HCT116 (cell line): ENCODE measurements around the gene RBM19. TPM values are rescaled to one million over a fixed set of nuclear protein-coding genes. Genes with fewer than 3 reads are reported as not detected.

Source experiments
- ATAC-seq: fragments of 200-7000 bp; cut with Tn5 transposase; 2 replicates; pipeline ENCODE4 v1.9.1; 2020; ENCODE audit warnings: mild to moderate bottlenecking, moderate library complexity
- BruUV-seq: library from RNA; stranded (reverse); fragments of 400-500 nt; replicated peaks from 2 replicates; lab custom pipeline; 2021; lab: Mats Ljungman, UMichigan
- CTCF ChIA-PET: fragments of 300-600 bp; sonication (Branson Sonifier 250); formaldehyde crosslinking; loops from one replicate; lab custom pipeline; 2021; ENCODE audit warnings: antibody characterized with exemption; lab: Charles Lee
- POLR2A ChIA-PET: fragments of 300-600, 350-600 bp; sonication (Branson Sonifier 250); formaldehyde crosslinking; loops from one replicate; lab custom pipeline; 2021; ENCODE audit warnings: antibody characterized with exemption; lab: Charles Lee
- RAD21 ChIA-PET, 2 experiments: fragments of 300-600 bp; sonication (Branson Sonifier 250); formaldehyde crosslinking; loops; one replicate each; lab custom pipeline; 2023; ENCODE audit warnings: low total read pairs in 2 of 2; ENCODE audit not compliant: uncharacterized antibody in 2 of 2, unreplicated experiment in 2 of 2, low non-redundant PET in 1 of 2; lab: Charles Lee
- DNase-seq: peaks from one replicate; pipeline ENCODE4 v3.0.0-alpha.2; 2010; ENCODE audit warnings: low read depth, low spot score
- H2AFZ ChIP-seq: fragments of 200-600 bp; shearing (Covaris generic), sonication (generic); 2 replicates; pipeline ENCODE4 v1.6.1; 2017; ENCODE audit warnings: low read depth, mixed run types, mixed read lengths, antibody characterized with exemption, low read length; ENCODE audit not compliant: poor library complexity, severe bottlenecking
- H3K27ac ChIP-seq: 2 replicates; pipeline ENCODE4 v1.5.1; 2012; ENCODE audit warnings: low read depth, low read length
- H3K27me3 ChIP-seq: fragments of 200-600 bp; sonication (generic); 2 replicates; pipeline ENCODE4 v1.6.1; 2016; ENCODE audit warnings: mixed run types, low read length, mixed read lengths; ENCODE audit not compliant: insufficient read depth
- H3K36me3 ChIP-seq, 2 experiments: fragments of 200-500 bp in 1 of 2; fragments of 200-600 bp in 1 of 2; sonication (Bioruptor generic) in 1 of 2; sonication (generic) in 1 of 2; 2 replicates each; pipeline versions ENCODE4 v1.5.1 to v1.6.1; 2014 to 2016; ENCODE audit warnings: low read length in 2 of 2, inconsistent platforms in 1 of 2, mixed read lengths in 1 of 2, mixed run types in 1 of 2; ENCODE audit not compliant: insufficient read depth in 2 of 2, control insufficient read depth in 1 of 2
- H3K4me1 ChIP-seq, 2 experiments: fragments of 200-600 bp in 1 of 2; sonication (generic) in 1 of 2; 2 replicates each; pipeline versions ENCODE4 v1.5.1 to v1.6.1; 2012 to 2017; ENCODE audit warnings: low read length in 2 of 2, inconsistent platforms in 1 of 2, mild to moderate bottlenecking in 1 of 2, mixed read lengths in 1 of 2, mixed run types in 1 of 2, moderate library complexity in 1 of 2; ENCODE audit not compliant: insufficient read depth in 2 of 2, control insufficient read depth in 1 of 2
- H3K4me2 ChIP-seq: fragments of 200-600 bp; sonication (generic); 2 replicates; pipeline ENCODE4 v1.6.1; 2017; ENCODE audit warnings: mixed run types, low read length, mixed read lengths
- H3K4me3 ChIP-seq, 2 experiments: fragments of 200-600 bp in 1 of 2; sonication (generic) in 1 of 2; replicated peaks in 1 of 2; 2 replicates each; pipeline ENCODE4 v1.5.1; 2011 to 2016; ENCODE audit warnings: low read length in 2 of 2, control low read depth in 1 of 2, low read depth in 1 of 2, mild to moderate bottlenecking in 1 of 2, mixed read lengths in 1 of 2, mixed run types in 1 of 2
- H3K79me2 ChIP-seq: fragments of 200-600 bp; sonication (generic); 2 replicates; pipeline ENCODE4 v1.6.1; 2017; ENCODE audit warnings: mild to moderate bottlenecking, mixed run types, low read length, moderate library complexity, mixed read lengths; ENCODE audit not compliant: insufficient read depth
- H3K9ac ChIP-seq: fragments of 200-600 bp; sonication (generic); 2 replicates; pipeline ENCODE4 v1.6.1; 2016; ENCODE audit warnings: low read length, mixed read lengths
- H3K9me2 ChIP-seq: fragments of 200-600 bp; sonication (generic), shearing (Covaris generic); 2 replicates; pipeline ENCODE4 v1.6.1; 2017; ENCODE audit warnings: mixed run types, mild to moderate bottlenecking, moderate library complexity; ENCODE audit not compliant: insufficient read depth
- H3K9me3 ChIP-seq, 2 experiments: fragments of 200-500 bp in 1 of 2; fragments of 200-600 bp in 1 of 2; sonication (Bioruptor generic) in 1 of 2; sonication (generic) in 1 of 2; 2 replicates each; pipeline ENCODE4 v1.6.1; 2014 to 2017; ENCODE audit warnings: low read length in 2 of 2, mixed read lengths in 2 of 2, inconsistent platforms in 1 of 2, low read depth in 1 of 2, mild to moderate bottlenecking in 1 of 2, mixed run types in 1 of 2, moderate library complexity in 1 of 2; ENCODE audit not compliant: control insufficient read depth in 1 of 2, insufficient read depth in 1 of 2
- H4K20me1 ChIP-seq: fragments of 200-600 bp; sonication (generic), shearing (Covaris generic); 2 replicates; pipeline ENCODE4 v1.6.1; 2017; ENCODE audit warnings: mixed run types, mild to moderate bottlenecking, moderate library complexity; ENCODE audit not compliant: insufficient read depth
- CBX3 ChIP-seq: IDR thresholded peaks from 2 replicates; pipeline ENCODE4 v1.6.1; 2012; ENCODE audit warnings: low read depth
- CEBPB ChIP-seq: IDR thresholded peaks from 2 replicates; pipeline ENCODE4 v1.6.1; 2012; ENCODE audit warnings: low read depth
- EGR1 ChIP-seq: IDR thresholded peaks from 2 replicates; pipeline ENCODE4 v1.6.1; 2012; ENCODE audit warnings: low read depth
- EZH2 ChIP-seq: fragments of 200-600 bp; sonication (generic); IDR thresholded peaks from 2 replicates; pipeline ENCODE4 v1.6.1; 2017; ENCODE audit warnings: antibody characterized with exemption, mixed run types
- EZH2phosphoT487 ChIP-seq: fragments of 200-600 bp; IDR thresholded peaks from 2 replicates; pipeline ENCODE4 v1.6.1; 2018; ENCODE audit warnings: antibody characterized with exemption, borderline replicate concordance
- JUND ChIP-seq: IDR thresholded peaks from 2 replicates; pipeline ENCODE4 v1.6.1; 2012
- RAD21 ChIP-seq: IDR thresholded peaks from 2 replicates; pipeline ENCODE4 v1.6.1; 2012; ENCODE audit warnings: low read depth, mild to moderate bottlenecking
- SIN3A ChIP-seq: IDR thresholded peaks from 2 replicates; pipeline ENCODE4 v1.6.1; 2012; ENCODE audit warnings: low read depth
- YY1 ChIP-seq: IDR thresholded peaks from 2 replicates; pipeline ENCODE4 v1.6.1; 2011; ENCODE audit warnings: low read length, low read depth, moderate library complexity, mild to moderate bottlenecking; ENCODE audit not compliant: insufficient replicate concordance; ENCODE audit errors: extremely low read depth
- ZNF274 ChIP-seq: fragments of 200-500 bp; sonication (Bioruptor generic); IDR thresholded peaks from 2 replicates; pipeline ENCODE4 v1.6.1; 2014; ENCODE audit warnings: mild to moderate bottlenecking, low read depth, low read length, inconsistent platforms
- intact Hi-C: fragments of 100-400 bp; cut with micrococcal nuclease; formaldehyde crosslinking; loops from 2 replicates; pipeline ENCODE4 v1.10.0; 2022
- total RNA-seq: library from RNA; stranded (reverse); gene quantifications from one replicate; pipeline ENCODE4 v1.2.1, GENCODE V29; 2021; ENCODE audit not compliant: unreplicated experiment
- TF ChIP-seq, protein P1 (sequence below): IDR thresholded peaks from 2 replicates; pipeline ENCODE4 v1.6.1; 2012
- TF ChIP-seq, protein P2 (sequence below): IDR thresholded peaks from 2 replicates; pipeline ENCODE4 v1.6.1; 2011; ENCODE audit warnings: mild to moderate bottlenecking, low read length, moderate library complexity; ENCODE audit not compliant: insufficient replicate concordance; ENCODE audit errors: extremely low read depth
- TF ChIP-seq, protein P3 (sequence below), 3 experiments: fragments of 200-600 bp in 1 of 3; sonication (generic) in 1 of 3; IDR thresholded peaks in 2 of 3; conservative IDR thresholded peaks in 1 of 3; 2 replicates each; pipeline ENCODE4 v1.5.1; 2012 to 2017; ENCODE audit warnings: low read depth in 2 of 3, low read length in 2 of 3, antibody characterized with exemption in 1 of 3, borderline replicate concordance in 1 of 3, control low read depth in 1 of 3, mild to moderate bottlenecking in 1 of 3, mixed read lengths in 1 of 3, mixed run types in 1 of 3, moderate library complexity in 1 of 3; ENCODE audit not compliant: insufficient read depth in 1 of 3

RBM19 gene
- total RNA-seq, 1 experiment from 2014 or later, result 30.7 TPM

DNA sequence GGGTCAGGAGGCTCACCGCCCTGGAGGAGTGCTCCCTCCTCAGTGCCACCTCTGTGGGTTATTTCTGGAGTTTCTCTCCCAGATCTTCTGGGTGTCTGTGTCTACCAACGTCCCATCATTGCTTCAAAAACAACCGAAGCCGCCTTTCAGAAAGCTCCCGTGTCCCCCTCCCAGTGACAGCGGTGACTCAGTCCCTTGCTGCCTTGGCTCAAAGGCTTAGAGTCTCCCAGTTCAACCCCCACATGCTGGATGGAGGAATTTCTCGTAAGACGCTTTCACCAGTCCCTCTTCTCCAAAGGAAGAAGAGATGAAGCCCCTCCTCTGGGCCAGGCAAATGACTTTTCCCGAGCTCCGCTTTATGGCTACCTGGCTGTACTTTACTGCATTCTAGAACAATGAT, 146.6 kb downstream of the RBM19 start:
- intact Hi-C loops, result no loop called here
- H3K27me3 ChIP-seq, result no peaks in the 10 kb centered on the region
- POLR2A ChIA-PET, result no interaction called here

More for the DNA sequence above, 146.6 kb downstream of the RBM19 start:
- no peak overlapping the region for H3K9ac ChIP-seq
- H3K9me3 ChIP-seq, result no peaks in the 10 kb centered on the region
- no peak for TF ChIP-seq JUND
- no peak for TF ChIP-seq CBX3
- TF ChIP-seq, protein P1, sequence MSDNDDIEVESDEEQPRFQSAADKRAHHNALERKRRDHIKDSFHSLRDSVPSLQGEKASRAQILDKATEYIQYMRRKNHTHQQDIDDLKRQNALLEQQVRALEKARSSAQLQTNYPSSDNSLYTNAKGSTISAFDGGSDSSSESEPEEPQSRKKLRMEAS, result no peak
- TF ChIP-seq SIN3A, result no peak
- no peak for TF ChIP-seq EZH2phosphoT487
- TF ChIP-seq YY1, result no peak
- TF ChIP-seq ZNF274, result no peak
- TF ChIP-seq, protein P2, sequence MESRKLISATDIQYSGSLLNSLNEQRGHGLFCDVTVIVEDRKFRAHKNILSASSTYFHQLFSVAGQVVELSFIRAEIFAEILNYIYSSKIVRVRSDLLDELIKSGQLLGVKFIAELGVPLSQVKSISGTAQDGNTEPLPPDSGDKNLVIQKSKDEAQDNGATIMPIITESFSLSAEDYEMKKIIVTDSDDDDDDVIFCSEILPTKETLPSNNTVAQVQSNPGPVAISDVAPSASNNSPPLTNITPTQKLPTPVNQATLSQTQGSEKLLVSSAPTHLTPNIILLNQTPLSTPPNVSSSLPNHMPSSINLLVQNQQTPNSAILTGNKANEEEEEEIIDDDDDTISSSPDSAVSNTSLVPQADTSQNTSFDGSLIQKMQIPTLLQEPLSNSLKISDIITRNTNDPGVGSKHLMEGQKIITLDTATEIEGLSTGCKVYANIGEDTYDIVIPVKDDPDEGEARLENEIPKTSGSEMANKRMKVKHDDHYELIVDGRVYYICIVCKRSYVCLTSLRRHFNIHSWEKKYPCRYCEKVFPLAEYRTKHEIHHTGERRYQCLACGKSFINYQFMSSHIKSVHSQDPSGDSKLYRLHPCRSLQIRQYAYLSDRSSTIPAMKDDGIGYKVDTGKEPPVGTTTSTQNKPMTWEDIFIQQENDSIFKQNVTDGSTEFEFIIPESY, result no peak
- no peak for TF ChIP-seq EGR1
- TF ChIP-seq CEBPB, result no peak
- no peak for TF ChIP-seq EZH2
- TF ChIP-seq, protein P3, sequence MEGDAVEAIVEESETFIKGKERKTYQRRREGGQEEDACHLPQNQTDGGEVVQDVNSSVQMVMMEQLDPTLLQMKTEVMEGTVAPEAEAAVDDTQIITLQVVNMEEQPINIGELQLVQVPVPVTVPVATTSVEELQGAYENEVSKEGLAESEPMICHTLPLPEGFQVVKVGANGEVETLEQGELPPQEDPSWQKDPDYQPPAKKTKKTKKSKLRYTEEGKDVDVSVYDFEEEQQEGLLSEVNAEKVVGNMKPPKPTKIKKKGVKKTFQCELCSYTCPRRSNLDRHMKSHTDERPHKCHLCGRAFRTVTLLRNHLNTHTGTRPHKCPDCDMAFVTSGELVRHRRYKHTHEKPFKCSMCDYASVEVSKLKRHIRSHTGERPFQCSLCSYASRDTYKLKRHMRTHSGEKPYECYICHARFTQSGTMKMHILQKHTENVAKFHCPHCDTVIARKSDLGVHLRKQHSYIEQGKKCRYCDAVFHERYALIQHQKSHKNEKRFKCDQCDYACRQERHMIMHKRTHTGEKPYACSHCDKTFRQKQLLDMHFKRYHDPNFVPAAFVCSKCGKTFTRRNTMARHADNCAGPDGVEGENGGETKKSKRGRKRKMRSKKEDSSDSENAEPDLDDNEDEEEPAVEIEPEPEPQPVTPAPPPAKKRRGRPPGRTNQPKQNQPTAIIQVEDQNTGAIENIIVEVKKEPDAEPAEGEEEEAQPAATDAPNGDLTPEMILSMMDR (IDR thresholded peaks at IDR 0.05 in 2 of 3, conservative IDR thresholded peaks at IDR 0.05 in 1 of 3; ENCODE audit: borderline replicate concordance in 1 of 3, insufficient read depth in 1 of 3, low read depth in 2 of 3, low read length in 2 of 3), result no peak
- no peak for TF ChIP-seq RAD21
- TF ChIP-seq, all 23 proteins: peak for 0
- DNase-seq (no peak), ATAC-seq (no peak)
- no peak overlapping the region for H3K4me3 ChIP-seq
- no peak overlapping the region for H2AFZ ChIP-seq
- BruUV-seq, result no TSS peak
- no peaks in the 10 kb centered on the region for H3K79me2 ChIP-seq
- ChIA-PET CTCF (interaction anchor here (1.0 to 1.1 kb wide), 3 partner anchors 10 to 358 kb away, joined by 3 to 5 read pairs (median 3); no protein-coding TSS in a partner anchor), RAD21 (no interaction called here)
- no peak overlapping the region for H3K4me2 ChIP-seq
- no peaks in the 10 kb centered on the region for H3K9me2 ChIP-seq
- H3K36me3 ChIP-seq, result no peaks in the 10 kb centered on the region
- H4K20me1 ChIP-seq, result no peaks in the 10 kb centered on the region
- H3K27ac ChIP-seq, result no peak overlapping the region
- no peaks in the 10 kb centered on the region for H3K4me1 ChIP-seq
